HPDE6-E6E7 (cell line): ENCODE results near the gene ACVR1.

ENCODE experiments used
- DNase-seq: peaks from one replicate; pipeline ENCODE4 v3.0.0; 2011; ENCODE audit warnings: missing footprints; ENCODE audit errors: extremely low spot score

Gene ACVR1

DNA sequence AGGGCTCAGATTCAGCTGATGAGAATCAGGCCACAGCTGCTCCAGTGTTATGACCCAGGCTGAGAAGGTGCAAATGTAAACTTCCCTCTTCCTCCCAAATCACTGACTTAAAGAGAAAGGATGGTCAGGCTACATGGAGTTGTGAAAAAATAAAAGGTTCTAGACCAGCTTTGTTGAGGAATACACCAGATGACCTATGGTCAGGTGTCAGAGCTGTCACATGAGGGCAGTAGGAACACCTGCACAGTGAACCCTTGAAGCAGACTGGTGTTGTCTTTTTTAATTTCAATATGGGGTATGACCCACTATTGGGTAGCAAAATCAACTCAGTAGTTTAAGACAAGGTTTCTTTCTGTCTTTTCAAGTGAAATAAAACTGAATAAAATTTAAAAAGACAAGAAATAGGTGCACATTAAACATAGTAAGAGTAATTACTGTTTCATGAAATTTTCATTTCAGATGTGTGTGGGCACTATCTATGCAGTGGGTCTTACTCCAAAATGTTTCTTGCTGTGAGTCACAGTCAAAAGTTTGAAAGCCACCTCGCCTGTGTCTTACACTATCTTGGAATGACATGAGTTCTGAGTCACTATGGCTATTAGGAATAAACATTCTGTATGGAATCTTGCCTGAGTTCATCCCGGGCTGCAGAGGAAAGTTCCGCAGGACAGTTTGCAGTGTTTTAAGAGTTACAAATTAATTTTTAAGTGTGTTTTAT lies 83.6 kb downstream of the ACVR1 start:
- no peak for DNase-seq

DNA sequence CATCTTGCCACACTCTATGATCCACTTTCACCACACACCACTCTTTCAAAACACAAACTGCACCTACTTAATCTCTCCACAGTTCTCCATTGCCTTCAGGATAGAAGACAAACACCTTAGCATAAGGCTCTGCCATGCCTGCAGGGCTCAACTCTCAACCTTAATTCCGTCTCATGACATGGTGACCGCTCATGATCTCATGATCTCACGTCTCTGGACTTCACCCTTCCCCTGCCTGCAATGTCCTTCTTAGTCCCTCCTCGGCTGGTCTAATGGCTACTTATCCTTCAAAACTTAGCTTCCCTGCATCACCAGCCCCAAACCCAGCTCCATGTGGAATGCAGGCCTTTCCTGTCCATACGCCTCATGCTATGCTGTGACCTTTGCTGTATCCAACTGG lies 85.3 kb downstream of the ACVR1 start:
- DNase-seq = no peak

DNA sequence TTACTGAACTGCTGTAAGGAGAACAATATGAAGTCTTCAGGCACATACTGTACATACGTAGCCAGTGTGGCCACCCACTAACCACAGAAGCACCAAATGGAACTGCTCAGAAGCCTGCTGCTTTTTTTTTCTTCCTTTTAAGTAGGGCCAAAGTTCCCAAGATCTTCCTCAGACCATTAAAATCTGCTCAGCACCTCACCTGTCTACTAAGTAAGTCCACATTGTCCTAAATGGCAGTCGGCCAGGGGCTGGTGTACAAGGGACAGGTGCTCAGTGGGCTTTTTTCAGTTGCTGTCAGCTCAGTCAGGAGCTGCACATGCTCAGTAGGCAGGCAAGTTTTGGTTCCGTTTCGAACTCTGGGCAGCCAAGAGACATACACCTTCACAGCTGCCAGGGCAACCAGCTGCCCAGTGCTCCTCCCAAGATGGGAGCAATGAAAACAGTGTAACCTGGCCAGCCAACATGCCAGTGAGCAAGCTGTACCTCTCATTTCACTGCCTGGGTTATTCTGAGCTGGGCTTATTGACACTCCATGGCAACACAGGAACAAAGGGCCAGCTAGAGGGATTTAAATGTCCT lies 86.1 kb downstream of the ACVR1 start:
- no peak for DNase-seq

DNA sequence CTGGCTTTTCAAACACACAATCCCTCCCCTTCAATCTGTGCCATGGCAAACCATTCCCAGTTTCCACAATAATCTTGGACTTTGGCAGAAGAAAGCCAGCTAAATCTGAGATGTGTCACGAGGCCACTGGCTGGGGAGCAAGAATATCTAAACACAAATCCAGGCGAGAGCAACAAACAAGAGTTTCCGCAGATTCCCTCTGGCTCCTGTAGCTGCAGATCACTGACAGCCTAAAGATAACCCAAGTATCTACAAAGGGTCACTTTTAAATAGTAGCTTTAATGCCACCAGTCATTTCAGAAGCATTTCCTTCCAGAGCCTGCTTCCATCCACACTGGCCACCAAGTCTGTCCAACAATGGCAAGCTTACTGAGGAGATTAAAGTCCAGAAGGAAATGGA lies 86.9 kb downstream of the ACVR1 start:
- DNase-seq = no peak

DNA sequence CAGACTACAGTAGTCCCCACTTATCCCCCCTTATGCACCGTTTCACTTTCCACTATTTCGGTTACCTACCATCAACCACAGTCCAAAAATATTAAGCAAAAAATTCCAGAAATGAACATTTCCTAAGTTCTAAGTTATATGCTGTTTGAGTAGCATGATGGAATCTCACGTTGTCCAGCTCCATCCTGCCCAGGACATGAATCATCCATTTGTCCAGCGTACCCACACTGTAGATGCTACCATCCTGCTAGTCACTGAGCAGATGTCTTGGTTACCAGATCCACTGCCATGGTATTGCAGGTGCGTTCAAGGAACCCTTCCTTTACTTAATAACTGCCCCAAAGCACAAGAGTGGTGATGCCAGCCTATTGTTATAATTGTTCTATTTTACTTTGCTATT lies 87.9 kb downstream of the ACVR1 start:
- no peak for DNase-seq

DNA sequence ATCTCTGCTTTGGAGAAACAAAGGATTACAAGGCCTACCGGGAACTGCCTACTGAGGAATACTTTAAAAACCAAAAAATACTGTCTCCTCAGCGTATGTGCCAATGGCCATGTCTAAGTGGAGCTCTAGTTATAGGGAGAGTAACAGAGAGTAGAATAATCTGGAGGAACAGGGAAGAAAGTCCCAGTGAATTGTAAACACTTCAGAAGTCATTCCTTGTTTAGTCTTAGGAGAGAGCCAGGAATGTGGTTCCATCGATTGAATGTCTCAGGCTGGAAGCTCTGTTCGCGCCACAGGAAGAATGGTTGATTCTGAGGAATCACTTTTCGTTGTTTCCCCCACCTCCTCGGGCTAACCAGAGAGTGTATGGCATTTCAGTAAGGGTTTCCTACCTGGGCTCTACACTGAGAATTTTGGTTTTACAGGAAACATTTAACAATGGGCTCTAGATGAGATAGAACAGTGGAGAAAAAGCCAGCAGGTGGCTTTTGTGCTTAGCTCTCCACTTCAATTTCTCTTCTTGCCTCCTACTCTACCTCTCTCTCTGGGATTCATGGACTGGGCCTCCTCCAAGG lies 88.7 kb downstream of the ACVR1 start:
- no peak for DNase-seq

DNA sequence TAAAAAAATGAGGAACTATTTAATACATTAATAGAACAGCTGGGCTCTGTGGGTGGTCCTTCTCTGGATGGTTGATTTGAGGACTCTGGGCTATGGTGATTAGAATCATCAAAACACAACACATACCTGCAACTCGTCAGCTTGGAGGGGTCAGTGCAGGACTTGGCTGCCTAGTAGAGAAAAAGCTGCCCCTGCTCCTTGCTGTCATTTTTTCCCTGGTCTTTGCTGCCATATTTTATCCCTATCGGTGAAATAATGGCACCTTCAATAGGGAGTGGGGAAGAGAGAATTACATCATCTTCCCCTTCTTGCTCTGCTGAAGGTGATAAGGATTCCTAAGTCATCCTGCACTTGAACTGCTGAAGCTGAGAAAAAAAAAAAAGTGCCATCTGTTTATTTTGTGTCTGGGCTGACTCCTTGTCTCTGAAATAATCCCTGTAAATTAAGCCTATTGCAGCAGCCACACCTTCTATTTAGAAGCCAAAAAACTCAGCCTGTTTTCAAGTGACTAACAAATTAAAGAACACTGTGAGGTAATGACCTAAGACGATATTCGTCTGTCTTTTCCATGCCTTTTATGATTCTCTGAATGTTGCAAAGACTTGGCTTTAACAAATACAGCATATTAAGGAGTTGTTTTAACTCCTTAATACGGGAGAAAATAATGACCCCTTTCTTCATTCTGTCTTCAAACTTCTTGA lies 89.3 kb downstream of the ACVR1 start:
- DNase-seq = no peak

DNA sequence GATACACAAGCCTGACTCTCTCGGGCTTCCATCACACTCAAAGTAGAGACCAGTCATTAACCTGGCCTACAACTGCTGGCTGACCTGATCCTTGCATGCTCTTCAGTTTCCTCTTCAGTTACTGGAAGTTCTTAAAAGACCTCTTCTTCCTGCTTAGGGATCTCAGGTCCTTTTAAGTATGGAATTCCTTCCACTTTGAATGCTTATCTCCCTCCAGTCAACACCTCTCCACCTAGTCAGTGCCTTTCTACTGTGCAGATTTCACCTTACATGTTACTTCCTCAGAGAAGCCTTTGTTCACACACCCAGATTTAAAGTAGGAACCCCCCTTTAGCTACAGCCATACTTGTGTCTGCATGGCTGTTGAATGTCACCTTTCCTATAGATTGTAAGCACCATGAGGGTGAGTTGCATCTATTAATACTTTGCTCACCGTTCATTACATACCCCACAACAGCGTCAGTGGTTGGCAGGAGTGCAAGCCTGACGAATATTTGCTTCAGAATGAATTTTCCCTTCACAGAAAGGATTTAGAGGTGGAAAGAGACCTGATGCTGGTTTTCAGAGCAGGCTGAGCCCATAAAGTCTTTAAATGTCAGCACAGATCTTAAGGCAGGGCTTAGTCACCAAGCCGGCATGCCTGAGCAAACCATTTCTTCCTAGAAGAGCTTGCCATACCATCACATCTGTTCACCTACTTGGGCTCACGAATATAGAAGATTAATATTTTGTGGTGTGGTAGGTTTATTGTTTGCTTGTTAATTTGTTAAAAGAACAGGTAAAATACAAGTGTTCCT lies 90.1 kb downstream of the ACVR1 start:
- peak; percentile 27 for DNase-seq

DNA sequence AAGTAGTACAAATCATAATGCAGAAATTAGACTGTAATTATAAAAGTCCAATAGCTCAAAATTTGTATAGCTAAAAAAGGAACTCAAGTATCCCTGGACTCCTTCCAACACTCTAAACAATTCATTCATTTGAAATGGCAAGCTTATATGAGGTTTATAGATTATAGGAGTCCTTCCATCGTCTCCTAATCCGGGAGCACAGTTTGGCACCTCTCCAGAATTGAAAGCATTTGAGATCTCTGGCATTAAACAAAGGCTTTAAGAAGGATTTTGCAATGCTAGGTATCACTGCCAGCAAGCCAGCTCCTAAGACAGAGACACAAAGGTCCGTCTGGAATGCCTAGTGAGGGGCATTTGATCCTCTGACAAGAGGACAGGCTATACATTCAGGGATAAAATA lies 90.9 kb downstream of the ACVR1 start:
- no peak for DNase-seq

DNA sequence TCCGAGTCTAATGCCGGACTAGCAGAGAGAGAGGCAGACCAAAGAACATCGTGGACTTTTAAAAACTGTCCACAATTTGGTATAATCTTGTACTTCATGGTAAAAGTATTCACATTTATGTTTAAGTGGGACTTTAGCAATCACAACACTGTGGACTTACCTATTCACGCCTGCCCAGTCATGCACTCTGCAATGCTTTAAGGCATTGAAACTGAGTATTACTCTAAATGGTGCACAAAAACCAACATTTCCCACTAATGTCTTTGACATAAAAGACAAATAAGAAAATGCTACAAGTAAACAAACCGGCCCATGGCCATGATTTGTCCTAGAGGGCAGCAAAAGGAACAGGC lies 91.3 kb downstream of the ACVR1 start:
- DNase-seq = no peak

DNA sequence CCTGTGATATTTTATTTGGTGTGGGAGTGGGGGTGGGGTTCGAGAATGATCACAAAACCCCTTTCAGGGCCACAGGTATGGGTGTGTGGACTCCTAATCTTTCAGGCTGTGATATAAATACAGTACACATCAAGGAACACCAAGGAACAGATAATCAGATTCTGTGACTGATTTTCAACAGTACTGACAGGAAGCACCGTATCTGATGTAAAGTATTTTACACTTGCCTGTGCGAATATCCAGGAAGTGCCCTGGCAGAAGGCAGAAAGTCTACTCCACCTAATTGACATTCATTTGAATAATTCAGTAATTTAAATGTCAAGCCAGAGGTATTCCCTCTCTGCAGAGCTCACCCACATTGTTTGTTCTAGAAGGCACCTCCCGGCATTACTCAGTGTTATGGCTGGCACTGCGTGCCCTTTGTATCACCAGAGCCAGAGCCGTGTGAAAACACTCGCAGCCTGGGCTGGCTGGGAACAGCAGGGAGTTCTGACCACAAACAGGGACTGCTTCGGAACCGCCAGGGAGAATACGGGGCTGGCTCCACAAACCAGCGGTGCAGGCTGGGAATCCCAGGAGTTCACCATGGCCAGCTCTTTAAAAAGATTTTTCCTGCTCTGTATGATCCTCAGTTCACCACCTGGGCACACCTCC lies 91.8 kb downstream of the ACVR1 start:
- DNase-seq = peak; percentile 68

DNA sequence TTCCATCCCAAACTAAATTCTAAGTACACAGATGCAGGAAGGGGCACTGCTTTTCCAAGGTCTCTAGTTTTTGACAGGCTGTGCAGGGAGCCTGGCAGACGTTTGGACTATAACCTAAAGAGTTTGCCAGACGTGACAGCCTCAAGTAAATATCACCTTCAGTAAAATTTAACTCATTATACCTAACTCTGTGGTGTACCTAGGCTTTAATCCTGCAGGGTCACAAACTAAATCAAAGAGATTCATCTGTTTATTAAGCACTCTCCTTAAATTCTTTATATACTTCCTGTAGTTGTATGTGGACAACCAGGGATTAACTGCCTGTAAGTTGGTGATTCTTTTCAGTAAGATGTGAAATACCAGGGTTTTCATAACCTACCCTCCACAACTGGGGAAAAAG lies 92.9 kb downstream of the ACVR1 start:
- DNase-seq = no peak

DNA sequence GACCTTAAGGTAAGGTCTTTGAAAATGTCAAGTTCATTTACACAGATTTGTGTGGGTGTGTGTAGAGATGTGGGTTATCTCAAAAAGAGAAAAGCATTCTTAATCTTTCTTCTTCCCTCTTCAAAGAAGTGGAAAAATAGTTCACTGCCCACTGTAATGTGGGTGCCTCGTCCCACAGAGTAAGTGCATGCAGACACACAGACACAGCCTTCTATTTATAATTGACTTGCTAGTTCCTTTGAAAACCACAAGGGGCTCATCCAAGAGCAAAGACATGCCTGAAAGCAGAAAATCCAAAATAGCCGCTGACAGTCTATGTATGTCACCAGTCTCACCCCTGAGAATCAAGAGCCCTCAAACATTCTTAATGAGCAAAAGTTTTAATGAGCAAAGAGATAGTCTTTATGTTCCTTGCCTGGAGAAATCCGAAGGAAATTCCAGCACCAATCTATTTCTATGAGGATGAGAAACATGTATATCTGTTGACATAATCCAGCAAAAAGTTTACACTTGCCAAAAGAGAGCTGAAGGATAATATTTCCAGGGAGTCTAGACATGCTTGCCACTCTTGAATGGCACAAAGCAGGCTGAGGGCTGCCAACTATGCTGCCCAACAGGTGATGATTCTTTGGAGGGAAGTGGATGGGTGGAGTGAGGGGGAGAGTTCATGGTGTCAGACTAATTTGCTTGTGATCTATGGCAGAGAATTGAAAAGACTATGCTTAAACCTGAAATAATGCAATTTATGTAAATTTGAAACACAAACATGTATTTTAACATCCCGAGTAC lies 93.9 kb downstream of the ACVR1 start:
- no peak for DNase-seq

DNA sequence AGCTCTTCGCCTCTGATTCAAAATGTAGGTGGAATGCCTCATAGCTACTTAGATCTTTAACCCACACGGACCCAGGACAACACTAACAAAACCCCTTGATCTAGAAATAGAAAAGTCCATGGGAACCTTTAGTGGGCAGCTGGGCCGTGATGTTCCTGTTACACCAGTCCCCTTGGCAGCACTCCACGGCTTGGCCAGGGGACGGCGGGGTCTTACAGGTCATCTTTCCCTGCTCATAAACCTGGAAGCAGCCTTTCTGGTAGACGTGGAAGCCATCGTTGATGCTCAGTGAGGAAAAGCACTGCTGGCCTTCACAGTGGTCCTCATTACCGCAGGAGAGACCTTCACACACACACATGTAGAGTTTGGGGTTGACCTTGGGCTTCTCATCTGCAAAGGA lies 95.9 kb downstream of the ACVR1 start:
- no peak for DNase-seq

DNA sequence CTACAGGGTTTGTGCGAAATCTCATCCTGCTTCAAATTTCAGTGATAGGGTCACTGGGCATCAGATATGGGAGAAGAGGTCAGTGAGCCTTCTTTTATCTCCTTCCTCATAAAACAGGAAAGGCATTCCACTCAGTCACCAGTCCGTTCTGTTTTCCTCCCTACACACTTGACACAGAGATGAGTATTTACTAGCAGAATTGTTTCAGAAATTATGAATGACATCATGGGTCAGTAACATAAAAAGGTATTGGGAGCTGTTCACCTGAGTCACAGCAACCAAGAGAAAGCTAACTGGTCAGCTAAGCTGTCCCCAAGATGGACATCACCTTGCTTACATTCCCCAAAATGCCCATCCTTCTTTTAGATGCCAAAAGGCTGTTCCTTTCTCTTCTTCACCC lies 96.3 kb downstream of the ACVR1 start:
- no peak for DNase-seq

DNA sequence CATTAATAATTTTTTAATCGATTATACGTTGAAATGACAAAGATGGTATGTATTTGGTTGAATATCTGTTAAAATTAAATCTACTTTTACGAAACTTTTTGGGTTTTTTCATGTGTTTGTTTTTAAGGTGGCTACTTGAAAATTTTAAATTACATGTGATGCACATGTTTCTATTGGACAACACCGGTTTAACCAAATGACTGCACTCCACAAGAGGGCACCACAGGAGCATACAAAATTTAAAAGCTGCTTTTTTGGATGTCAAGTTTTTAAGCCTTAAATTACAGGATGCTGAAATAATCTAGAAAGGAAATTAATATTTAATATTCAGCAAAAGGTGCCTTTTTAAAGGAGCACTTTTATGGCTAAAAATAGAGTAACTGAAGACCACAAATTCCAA lies 98.7 kb downstream of the ACVR1 start:
- DNase-seq = no peak

DNA sequence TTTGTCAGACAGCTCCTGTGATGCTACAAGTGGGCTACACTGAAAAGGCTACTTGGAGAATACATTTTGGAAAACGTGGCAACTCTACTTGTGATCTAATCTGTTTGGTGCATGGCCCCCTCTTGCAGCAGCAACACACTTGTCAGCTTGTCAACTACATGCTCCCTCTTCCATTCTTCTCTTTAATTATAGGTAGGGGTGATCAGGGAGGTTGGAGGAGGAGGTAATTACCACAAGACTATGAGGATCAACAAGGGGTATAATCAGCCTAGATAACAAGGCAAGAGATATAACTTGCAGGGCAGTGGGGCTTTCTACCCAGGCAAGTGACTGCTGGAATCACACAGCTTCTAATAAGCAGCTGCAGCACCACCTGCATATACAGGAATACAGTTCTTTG lies 104.9 kb downstream of the ACVR1 start:
- DNase-seq = no peak

DNA sequence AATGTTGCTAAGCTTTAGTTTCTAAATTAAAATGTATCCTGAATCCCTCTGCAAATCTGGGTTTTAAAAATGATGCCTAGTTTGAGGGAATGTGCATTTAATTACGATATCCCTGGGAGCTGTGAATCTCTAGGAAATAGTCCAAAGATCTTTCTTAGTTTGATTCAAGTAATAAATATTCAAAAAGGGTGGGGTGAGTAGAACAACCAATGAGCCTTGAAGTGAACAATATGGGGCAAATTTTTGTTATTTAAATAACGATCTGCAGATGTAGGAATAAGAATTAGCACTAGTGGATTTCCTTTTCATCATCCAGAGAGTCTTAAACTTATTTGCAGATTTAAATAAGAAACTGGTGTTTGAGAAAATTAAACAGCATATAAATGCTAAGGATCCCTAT lies 106.3 kb downstream of the ACVR1 start:
- no peak for DNase-seq

DNA sequence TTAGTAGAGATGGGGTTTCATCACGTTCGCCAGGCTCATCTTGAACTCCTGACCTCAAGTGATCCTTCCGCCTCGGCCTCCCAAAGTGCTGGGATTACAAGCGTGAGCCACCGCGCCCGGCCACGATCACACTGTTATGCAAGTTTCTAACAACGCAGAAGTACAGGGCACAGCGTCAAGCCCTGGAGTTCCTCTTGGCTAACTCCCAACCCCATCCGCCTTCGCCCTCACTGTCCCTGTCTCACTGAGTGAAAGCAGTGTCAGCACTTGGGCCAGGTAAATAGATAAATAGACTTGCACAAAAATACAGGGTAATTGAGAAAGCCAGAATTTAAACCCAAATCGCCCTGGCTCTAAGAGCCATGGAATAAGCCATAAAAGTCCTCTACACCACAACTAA lies 111.7 kb downstream of the ACVR1 start:
- no peak for DNase-seq

DNA sequence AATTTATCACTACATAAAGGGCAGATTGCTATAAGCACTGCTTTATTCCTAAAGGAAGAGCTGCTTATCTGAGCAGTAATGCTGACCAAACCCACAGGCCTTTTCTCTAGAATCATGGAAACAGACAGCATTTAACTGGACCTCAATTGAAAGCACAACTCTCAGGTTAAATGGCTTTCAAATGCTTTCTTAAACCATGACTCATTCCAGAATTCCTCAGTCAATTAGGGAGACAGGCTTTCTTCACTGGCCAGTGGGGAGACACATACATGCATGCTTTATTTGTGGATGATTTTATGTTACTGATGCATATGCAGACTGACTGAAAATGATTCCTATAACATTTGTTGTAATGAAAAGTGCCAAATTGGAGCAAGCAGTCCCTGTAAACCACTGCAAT lies 114.6 kb downstream of the ACVR1 start:
- no peak for DNase-seq

DNA sequence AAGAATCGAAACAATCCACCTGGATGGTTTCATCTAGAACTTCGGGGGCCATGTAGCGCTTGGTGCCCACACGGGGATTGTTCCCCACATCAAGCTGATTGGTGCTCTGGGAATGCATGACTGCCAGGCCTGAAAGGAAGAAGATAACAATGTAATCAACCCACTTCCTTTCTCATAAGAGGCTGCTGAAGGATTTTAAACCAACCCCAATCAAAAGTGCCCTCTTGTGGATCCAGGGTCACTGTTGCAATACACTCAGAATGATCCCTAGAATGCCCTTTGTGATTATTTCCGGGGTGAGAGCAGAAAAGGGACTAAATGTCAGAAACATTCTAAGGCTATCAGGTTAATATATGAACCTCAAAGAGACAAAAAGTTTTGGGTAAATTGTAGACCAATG lies 115.2 kb downstream of the ACVR1 start:
- DNase-seq = no peak
